GM18951 (cell line): ENCODE measurements around the gene HES4.
"Not testable (repeated sequence)": the region's sequence is repeated elsewhere in the genome, so short reads cannot be mapped to it uniquely, and the experiment has no call there.

Experiments used
- POLR2A ChIP-seq: IDR thresholded peaks from 4 replicates; pipeline ENCODE4 v1.6.1; 2011; ENCODE audit warnings: mild to moderate bottlenecking; ENCODE audit not compliant: insufficient read length, insufficient read depth; ENCODE audit errors: extremely low read depth
- in situ Hi-C: fragments of 300-500 bp; cut with MboI; formaldehyde crosslinking; loops from one replicate; pipeline ENCODE4 v1.12.0; 2022; ENCODE audit warnings: low sequenced_read_pairs, mixed read lengths, inconsistent platforms; ENCODE audit not compliant: unreplicated experiment

HES4 gene

DNA sequence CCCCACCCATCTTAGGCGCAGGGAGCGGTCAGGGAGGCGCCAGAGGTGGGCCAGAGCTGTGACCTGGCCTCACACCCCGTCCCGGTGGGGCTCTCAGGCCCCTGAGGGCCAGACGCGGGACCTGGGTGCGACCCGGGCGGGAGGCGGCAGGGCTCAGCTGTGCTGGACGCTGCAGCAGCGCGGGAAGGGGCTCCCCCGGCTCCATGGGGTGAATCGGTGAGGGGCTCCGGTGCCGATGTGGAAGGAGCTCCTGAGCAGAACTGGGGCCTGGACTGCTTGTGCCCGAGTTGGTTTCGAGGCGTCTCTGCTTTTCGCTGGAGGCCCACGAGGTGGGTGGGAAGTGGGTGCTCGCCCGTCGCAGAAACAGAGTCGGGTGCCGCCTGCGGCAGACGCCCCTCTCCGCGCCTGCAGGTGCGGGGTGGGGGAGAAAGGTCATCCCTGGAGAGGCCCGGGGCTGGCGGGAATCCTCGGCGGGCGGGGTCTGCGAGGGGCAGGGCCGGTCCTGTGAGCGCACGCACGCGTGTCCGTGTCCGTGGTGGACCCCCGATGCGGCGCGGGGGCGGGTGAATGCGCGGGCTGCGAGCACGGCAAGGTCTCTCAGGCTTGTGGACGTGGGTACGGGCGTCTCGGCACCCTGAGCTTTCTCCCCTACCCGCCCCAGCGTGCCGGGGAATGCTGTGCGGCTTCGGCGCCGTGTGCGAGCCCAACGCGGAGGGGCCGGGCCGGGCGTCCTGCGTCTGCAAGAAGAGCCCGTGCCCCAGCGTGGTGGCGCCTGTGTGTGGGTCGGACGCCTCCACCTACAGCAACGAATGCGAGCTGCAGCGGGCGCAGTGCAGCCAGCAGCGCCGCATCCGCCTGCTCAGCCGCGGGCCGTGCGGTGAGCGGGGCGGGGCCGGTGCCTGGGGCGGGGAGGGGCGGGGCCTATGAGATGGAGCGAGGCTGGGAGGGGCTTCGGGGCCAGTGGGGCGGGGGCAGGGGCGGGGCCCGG, 40.4 kb upstream of the HES4 start:
- peak; percentile 47 for TF ChIP-seq POLR2A
- in situ Hi-C loops, result no loop called here

DNA sequence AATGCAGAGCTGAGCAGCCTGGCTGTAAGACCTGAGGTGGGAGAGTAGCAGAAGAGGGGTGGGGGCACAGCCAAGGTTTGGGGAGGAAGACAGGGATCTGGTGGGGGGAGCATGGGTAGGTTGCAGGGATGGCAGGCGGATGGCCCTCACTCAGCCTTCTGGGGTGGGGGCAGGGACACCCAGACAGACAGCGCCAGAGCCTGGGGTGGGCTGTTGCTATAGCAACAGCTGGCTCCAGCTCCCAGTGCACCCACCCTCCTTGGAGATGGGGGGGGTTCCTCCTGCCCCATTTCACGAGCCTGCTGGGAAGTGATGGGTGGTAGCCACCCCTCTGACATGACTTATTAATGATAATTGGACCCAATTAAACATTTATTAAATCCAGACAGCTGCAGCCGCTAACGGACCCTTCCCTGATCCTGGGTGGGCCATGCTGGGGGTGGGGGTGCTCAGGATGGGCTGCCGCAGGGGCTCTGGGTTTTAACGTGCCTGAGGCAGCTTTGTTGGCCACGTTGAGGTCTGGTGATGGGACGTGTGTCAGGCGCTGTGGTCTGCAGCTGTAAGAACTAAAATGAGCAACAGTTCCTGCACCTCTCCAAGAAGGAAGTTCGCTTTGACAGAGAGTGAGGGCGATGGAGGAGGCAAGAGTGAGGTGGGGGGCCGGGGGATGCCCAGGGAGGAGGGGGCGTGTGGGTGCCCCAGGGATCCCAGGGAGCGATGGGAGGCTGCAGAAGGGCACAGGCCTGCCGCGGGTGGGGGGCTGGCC, 39.4 kb upstream of the HES4 start:
- no peak for TF ChIP-seq POLR2A
- in situ Hi-C loops, result no loop called here

DNA sequence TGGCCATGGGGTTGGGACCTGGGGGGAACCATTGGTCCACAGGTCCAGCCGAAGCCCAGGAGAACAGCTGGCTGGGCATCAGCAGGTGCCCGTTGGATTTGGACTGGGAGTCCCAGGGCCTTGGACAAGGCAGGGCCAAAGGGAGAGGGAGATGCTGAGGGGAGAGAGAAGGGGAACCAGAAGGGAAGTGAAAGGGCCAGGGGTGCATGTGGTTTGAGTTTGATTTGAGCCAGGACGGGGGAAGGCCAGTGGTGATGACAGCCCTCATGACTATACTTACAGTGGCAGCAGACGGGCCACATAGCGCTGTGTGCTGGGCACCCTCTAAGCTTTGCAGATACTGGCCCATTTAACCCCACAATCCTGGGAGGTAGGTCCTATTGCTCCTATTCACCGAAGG, 38.8 kb upstream of the HES4 start:
- in situ Hi-C loops, result no loop called here
- TF ChIP-seq POLR2A, result no peak

DNA sequence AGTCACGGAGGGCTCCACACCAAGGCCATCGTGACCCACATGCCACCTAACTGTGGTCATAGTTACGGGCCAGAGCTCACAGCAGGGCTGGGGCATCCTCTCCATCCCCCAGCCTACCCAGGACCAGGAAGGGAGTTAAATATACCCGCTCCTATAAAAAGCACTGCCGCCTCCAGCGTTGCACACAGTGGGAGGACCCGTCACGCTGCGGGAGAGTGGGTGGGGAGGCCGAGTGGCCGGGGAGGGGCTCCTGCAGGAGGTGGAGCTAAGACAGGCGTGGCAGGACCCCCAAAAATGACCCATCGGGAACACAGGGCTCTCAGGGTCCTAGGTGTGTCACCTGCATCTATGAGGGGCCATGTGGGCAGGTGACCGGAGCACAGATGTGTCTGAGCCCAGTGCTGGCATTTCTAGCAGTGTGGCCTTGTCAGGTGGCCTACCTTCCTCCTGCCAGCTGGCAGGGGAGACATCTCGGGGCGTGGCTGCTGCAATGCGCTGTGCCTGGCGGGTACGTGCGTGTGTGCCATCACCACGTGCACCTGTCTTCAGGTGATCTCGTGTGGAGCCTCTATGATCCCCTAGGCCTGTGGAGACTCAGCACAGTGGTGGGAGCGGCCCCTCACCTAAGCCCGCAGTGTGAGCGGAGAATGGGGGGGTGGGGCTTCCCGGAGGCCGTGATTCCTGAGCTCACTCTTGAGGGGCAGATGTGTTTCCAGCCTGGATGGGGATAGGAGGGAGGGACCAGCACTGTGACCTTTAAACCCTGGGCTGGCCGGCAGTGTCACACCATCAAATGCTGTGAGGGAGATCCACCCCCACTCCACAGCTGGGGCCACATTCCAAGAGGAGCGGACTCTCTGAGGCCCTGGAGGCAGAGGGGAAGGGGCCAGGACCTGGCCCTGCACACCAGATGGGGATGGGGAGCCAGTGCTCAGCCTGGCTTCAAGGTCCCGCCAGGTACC, 37.8 kb upstream of the HES4 start:
- no peak for TF ChIP-seq POLR2A
- in situ Hi-C loops, result no loop called here

DNA sequence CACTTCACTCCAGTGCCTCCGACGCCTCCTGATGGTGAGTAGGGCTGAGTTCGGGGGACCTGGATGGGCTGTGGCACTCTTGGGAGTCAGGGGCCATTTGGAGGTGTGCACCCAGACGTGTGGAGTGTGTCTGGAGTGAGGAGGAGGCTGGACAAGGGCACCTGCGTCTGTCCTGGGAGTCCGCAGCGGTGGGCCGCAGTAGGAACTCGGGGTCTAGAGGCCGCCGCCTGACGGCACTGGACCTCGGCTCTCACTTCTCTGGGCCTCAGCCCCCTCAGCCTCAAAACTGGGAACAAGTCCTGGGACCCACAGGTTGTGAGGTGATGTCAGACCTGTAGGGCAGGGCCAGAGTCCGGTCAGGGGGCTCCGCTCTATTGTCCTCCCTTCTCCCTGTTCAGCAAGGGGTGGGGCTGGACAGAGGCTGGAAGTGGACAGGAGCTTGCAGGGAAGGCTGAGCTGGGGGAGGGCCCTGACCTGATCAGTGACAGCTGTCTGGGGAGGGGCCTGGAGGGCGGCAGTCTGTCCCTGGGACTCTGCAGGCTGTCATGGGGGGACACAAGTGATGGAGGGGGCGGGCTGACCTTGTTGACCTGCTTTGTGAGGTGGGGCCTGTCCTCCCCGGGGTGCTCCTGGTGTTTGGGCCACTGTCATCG, 35.5 kb upstream of the HES4 start:
- in situ Hi-C loops, result no loop called here
- no peak for TF ChIP-seq POLR2A

DNA sequence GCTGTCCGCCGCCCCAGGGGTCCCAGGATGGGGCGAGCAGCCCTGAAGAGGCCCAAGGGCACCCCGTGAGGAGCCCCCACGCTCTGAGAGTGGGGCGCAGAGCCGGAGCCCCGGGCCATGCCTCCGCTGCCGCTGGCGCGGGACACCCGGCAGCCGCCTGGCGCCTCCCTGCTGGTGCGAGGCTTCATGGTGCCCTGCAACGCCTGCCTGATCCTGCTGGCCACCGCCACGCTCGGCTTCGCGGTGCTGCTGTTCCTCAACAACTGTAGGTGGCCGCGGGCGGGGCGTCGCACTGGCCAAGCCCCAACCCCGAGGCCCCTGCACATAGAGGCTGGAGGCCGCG, 34.5 kb upstream of the HES4 start:
- in situ Hi-C loops, result no loop called here
- no peak for TF ChIP-seq POLR2A

DNA sequence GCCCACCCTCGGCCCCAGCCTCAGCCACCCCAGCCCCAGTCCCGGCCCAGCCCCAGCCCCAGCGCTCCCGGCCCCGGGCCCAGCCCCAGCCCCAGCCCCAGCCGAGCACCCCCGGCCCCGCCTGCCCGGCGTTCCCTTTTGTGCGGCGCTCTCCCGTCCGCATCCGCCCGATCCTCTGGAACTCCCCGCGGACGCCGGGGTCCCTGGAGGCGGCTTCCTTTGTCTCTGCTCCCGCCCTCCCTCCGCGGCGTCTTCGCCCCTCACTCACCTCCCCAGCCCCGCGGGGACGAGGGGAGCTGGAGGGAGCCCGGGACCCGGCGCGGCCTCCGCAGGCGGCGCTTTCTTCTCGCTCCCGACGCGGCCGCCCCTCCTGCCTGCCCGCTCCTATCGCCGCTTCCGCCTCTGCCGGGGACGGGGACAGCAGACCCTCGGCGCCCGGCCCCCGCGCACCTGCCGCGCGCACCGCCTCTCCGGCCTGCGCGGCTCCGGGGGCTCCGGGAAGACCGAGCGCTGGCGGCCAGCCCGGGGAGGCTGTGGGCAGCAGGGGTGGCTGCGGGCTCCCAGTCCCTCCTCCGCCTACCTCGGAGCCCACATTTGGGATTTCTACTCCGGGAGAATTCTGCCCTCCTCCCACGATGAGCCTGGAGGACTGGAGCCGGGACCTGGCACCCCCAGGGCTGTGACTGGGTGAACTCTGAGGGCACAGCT, 34.0 kb upstream of the HES4 start:
- in situ Hi-C loops, result no loop called here
- peak; percentile 1 for TF ChIP-seq POLR2A

DNA sequence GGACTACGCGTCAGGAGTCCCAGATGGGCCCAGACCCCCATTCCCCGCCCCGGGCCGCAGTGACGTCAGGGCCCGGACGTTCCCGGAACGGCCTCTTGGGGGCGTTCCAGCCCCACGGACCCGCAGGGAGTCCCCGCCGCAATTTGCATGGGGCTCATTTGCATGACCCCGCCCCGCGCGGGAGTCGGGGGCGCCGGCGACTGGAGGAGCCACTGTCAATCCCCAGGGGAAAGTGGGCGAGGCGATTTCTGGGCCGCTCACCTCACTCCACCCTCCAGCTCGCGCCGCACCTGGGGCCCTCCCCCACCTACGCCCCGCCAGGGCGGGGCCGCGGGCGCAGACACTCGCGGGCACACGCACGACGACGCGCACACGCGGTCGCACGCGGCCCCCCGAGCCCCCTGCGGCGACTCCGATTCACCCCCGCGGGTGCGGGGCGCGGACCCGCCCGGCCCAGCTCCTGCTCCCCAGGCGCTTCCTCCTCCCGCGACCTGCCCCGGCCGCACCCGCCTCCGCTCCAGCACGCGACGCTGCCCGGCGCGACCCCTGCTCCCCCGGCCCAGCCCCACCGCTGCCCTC, 33.2 kb upstream of the HES4 start:
- in situ Hi-C loops, result no loop called here
- TF ChIP-seq POLR2A, result peak; percentile 58

DNA sequence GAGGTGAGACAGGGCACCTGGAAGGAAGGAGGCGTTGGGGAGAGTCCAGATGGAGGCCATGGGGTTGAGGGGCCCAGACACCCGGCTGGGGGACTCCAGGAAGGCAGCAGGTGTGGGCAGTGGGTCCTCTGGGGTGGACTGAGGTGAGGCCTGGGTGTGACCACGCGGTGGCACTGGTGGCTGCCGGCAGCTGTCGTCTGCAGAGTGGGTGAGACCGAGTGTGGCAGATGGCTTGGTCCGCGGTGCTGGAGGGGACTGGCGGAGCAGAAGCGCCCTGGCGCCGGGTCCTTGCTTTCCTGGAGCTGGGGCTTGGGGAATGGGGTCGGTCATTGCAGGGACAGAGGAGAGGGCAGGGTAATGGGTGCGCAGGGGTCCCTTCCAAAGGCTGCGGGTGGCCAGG, 32.5 kb upstream of the HES4 start:
- in situ Hi-C loops, result no loop called here
- TF ChIP-seq POLR2A, result no peak

DNA sequence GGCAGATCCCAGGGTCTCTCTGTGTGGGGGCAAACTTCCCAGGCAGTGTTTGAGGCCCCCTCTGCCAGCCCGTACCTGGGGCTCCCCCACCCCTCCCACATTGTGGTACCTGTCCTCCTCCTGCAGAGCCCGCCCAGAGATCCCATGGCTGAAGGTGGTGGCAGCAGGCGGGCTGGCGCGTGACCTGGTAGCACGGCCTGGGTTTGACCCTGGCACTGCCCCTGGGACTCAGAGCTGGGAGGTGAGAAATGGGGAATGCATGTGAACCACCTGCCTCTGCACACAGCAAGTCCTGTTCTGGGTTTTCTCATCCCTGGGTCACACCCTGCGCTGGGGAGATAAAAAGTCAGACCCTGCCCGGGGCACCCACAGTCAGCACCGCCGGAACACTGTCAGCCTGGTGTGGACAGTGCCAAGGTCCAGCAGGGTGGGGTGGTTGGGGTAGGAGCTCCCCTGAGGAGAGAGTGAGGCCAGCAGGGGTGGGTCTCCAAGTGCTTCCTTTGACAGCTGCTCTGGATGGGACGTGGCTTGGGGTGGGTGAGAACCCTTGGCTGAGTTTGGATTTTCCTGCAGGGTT, 31.9 kb upstream of the HES4 start:
- in situ Hi-C loops, result no loop called here

DNA sequence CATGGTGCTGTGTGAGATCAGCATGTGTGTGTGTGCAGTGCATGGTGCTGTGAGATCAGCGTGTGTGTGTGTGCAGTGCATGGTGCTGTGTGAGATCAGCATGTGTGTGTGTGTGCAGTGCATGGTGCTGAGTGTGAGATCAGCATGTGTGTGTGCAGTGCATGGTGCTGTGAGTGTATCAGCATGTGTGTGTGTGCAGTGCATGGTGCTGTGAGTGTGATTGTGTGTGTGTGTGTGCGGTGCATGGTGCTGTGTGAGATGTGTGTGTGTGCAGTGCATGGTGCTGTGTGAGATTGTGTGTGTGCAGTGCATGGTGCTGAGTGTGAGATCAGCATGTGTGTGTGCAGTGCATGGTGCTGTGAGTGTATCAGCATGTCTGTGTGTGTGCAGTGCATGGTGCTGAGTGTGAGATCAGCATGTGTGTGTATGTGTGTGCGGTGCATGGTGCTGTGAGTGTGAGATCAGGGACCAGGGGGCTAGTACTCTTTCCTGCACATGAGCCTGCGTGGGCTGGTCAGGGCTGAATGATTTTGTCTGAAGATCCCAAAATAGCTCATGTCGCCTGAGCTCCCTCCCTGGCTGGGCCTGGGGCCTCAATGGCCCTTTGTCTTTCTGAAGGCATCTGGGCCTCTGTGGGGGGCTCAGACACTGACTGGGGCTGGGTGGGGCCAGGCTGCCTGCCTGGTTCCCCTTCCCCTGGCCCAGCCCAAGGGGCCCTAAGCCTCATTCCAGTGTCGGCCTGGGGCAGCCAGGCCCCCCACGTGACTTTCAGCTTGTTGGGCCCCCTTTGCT, 31.2 kb upstream of the HES4 start:
- in situ Hi-C loops, result not testable (repeated sequence)

More for the DNA sequence above, 31.9 kb upstream of the HES4 start:
- no peak for TF ChIP-seq POLR2A
